LNCAP (cell line): ENCODE data around the gene PSME2.

Experiments
- CTCF ChIP-seq: fragments of 450-650 bp; IDR thresholded peaks from 2 replicates; pipeline ENCODE4 v1.5.1; 2017; ENCODE audit warnings: mild to moderate bottlenecking

PSME2 gene

GRCh38 chr14:24183014-24183481, 36.6 kb upstream of the PSME2 start:
- no peak for TF ChIP-seq CTCF

DNA sequence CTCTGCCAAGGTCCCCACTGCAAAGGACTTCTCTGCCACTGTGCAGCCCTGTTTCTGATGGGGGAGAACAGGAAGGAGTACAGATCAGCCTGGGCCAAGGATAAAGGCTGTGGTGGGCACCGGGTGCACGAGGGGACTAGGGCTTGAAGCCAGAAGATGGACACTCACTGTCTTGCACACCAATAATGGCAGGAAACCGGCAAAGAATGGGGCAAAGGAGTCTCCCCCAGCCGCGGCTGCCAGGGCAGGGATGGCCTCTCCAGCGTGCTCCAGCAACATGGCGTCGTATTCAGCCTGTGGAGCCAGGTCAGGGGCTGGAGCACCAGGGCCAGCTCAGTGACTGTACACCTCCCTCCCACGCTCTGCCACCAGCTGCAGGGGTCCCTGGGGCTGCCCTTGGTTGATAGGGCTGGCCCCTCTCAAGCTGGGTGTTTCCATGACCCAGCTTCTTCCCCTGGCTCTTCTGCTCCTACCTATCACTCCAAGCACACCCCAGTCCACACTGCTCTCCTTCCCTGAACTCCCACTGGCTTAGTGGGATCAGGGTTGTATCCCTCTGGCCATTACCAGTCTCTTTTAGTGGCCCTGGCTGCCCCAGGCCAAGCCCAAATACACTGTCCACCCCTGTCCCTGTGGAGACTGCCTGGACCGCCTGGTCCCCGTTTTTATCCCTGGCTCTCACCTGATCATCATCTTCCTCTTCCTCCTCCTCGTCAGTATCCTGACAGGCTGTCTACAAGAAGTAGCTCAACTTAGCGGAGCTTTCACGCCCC, 35.9 kb upstream of the PSME2 start:
- TF ChIP-seq CTCF: no peak

- no peak for TF ChIP-seq CTCF
Measured at GRCh38 chr14:24181371-24182077, 35.1 kb upstream of the PSME2 start.

- TF ChIP-seq CTCF: no peak
Measured at GRCh38 chr14:24179961-24180796, 33.8 kb upstream of the PSME2 start.

GRCh38 chr14:24179294-24179960, 33.0 kb upstream of the PSME2 start:
- no peak for TF ChIP-seq CTCF

DNA sequence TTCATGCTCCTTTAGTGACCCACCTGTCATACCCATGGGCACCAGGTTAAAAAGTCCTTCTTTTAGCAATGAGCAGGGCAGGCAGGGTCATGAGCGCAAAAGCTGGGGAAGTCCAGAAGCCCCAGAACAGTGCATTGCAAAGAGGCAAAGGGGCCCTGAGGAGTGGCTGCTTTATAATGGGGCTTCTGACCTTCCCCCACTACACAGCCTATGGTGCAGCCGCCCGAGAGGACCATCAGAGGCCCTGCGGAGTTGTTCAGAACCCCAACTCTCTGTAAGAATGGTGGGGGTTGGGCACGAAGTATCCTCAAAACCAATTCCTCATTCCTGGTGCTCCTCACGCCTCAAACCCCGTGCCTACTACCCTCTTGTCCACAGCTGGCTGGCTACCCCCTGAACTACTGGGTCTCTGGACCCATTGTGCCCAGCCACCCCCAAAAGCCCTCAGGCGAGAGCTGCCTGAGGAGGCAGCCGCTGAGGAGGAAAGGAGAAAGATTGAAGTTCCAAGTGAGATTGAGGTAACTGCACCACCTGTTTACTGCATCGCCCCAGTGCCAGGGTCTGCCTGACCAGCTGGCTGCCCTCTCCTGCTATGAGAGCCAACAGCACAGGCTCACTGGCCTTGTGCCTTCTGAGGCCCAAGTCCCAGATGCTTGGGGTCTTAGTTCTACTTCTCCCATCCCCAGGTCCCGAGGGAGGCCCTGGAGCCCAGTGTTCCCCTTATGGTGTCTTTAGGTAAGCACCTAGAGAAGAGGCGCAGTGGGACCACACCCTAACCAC, 32.2 kb upstream of the PSME2 start:
- TF ChIP-seq CTCF: no peak
